ENCODE data around the gene PSORS1C2. TPM values are rescaled to one million over a fixed set of nuclear protein-coding genes. Genes with fewer than 3 reads are reported as not detected.

Gene PSORS1C2
- total RNA-seq, 1 experiment from 2014 or later, result 0.33 TPM

DNA sequence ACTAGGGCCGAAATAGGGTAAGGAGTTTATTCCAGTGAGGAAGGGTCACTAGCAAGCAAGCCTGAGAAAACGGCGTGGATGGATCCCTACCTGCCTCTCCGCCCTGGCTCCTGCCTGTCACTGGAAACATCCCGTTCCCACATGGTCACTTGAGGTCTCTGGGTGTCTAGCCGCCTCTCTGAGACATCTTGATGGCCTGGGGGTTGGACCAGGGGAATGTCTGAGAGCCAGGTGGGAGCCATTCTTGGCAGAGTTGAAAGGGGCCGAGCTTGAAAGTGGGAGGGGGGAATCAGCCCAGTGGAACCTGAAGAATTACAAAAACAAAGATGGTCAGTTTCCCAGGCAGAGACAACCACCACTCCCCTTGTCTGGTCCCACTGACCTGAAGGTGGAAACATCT, 17.8 kb upstream of the PSORS1C2 start:
- Histone ChIP-seq H2BK20ac (ENCODE audit: low read depth, low read length, poor library complexity, severe bottlenecking) (no peak overlapping the region), H3K56ac (ENCODE audit: insufficient read length, low read depth, low read length) (no peak overlapping the region), H3K9ac (ENCODE audit: extremely low read depth, insufficient read length, low read length) (no peak overlapping the region), H3K79me1 (ENCODE audit: insufficient read depth, low read depth, low read length, poor library complexity, severe bottlenecking) (no peaks in the 10 kb centered on the region), H3K27me3 (ENCODE audit: insufficient read depth, low read length) (no peaks in the 10 kb centered on the region), H3T11ph (ENCODE audit: low read length) (no peak overlapping the region), H2AK5ac (ENCODE audit: insufficient read length, low read length) (no peak overlapping the region), H3K14ac (ENCODE audit: insufficient read depth, low read length) (no peak overlapping the region), H3K23me2 (ENCODE audit: insufficient read length, low read depth, low read length, poor library complexity, severe bottlenecking) (peaks cover 14% of the 10 kb centered on the region), H2BK15ac (ENCODE audit: low read depth, low read length) (no peak overlapping the region), H2BK12ac (ENCODE audit: insufficient read length, low read depth, low read length) (no peak overlapping the region), H4K91ac (ENCODE audit: insufficient read length, low read depth, low read length) (no peak overlapping the region), H4K8ac (replicated peaks; ENCODE audit: insufficient read length, low read depth, low read length) (no peak overlapping the region), H4K20me1 (ENCODE audit: control insufficient read depth, insufficient read depth, insufficient read length) (no peaks in the 10 kb centered on the region), H3K9me3 (ENCODE audit: control insufficient read depth, low read depth, low read length) (no peaks in the 10 kb centered on the region), H2BK120ac (ENCODE audit: low read depth, low read length, poor library complexity, severe bottlenecking) (no peak overlapping the region), H3K79me2 (ENCODE audit: insufficient read depth, low read length) (no peaks in the 10 kb centered on the region), H3K18ac (ENCODE audit: insufficient read length, low read depth, low read length) (no peak overlapping the region), H3K4me1 (ENCODE audit: insufficient read depth, low read length) (peaks cover 11% of the 10 kb centered on the region; the same call in 1 of the 2 replicates), H3K27ac (ENCODE audit: insufficient read length, low read depth, low read length) (no peak overlapping the region), H3K23ac (ENCODE audit: insufficient read length, low read depth, low read length) (no peak overlapping the region), H4K5ac (ENCODE audit: insufficient read length, low read depth, low read length) (no peak overlapping the region), H3K4ac (ENCODE audit: low read depth, low read length) (no peak overlapping the region), H3K4me2 (ENCODE audit: insufficient read depth, insufficient read length, low read length) (no peak overlapping the region), H2BK5ac (ENCODE audit: insufficient read length, low read length) (no peak overlapping the region), H2AFZ (ENCODE audit: low read length) (no peak overlapping the region)
- no CpG with 5 or more reads among the region's 7 CpGs for WGBS (ENCODE audit: extremely low coverage, insufficient read length, low lambda C conversion rate)
- Mint-ChIP-seq H3K4me1 (peaks cover 30 to 31% of the 10 kb centered on the region in 2 experiments), H3K27me3 (ENCODE audit: low read depth) (peaks cover 2% of the 10 kb centered on the region; the same call in 1 of the 2 replicates), H3K4me3 (peak overlapping the region; percentile 92; a peak in 3 of 5 replicates), H3K36me3 (ENCODE audit: insufficient read depth in 1 of 3, low read depth in 3 of 3) (peaks cover 19 to 53% (median 42%) of the 10 kb centered on the region in 3 experiments), H3K9me3 (no peaks in the 10 kb centered on the region), H3K27ac (no peak overlapping the region)
- DNase-seq, result no peak
- TF ChIP-seq, protein P1, sequence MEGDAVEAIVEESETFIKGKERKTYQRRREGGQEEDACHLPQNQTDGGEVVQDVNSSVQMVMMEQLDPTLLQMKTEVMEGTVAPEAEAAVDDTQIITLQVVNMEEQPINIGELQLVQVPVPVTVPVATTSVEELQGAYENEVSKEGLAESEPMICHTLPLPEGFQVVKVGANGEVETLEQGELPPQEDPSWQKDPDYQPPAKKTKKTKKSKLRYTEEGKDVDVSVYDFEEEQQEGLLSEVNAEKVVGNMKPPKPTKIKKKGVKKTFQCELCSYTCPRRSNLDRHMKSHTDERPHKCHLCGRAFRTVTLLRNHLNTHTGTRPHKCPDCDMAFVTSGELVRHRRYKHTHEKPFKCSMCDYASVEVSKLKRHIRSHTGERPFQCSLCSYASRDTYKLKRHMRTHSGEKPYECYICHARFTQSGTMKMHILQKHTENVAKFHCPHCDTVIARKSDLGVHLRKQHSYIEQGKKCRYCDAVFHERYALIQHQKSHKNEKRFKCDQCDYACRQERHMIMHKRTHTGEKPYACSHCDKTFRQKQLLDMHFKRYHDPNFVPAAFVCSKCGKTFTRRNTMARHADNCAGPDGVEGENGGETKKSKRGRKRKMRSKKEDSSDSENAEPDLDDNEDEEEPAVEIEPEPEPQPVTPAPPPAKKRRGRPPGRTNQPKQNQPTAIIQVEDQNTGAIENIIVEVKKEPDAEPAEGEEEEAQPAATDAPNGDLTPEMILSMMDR (conservative IDR thresholded peaks at IDR 0.05), result no peak
